ENCODE data around the gene KCNG2. TPM values are rescaled to one million over a fixed set of nuclear protein-coding genes. Genes with fewer than 3 reads are reported as not detected.

KCNG2 gene
- total RNA-seq, 2 experiments from 2014 or later, result not detected

GRCh38 chr18:79809482-79810192, 11.9 kb downstream of the KCNG2 start:
- Mint-ChIP-seq H3K9me3 (no peaks in the 10 kb centered on the region), H3K27ac (no peak overlapping the region), H3K4me3 (no peak overlapping the region), H3K4me1 (ENCODE audit: low read depth) (peaks cover 10% of the 10 kb centered on the region), H3K27me3 (peaks cover 13% of the 10 kb centered on the region), H3K36me3 (ENCODE audit: low read depth) (no peaks in the 10 kb centered on the region)
- no peaks in the 10 kb centered on the region for H3K36me3 ChIP-seq (ENCODE audit: insufficient read depth, low read length)
- H3K4me3 ChIP-seq (ENCODE audit: low read length), result no peak overlapping the region
- TF ChIP-seq, protein P1, sequence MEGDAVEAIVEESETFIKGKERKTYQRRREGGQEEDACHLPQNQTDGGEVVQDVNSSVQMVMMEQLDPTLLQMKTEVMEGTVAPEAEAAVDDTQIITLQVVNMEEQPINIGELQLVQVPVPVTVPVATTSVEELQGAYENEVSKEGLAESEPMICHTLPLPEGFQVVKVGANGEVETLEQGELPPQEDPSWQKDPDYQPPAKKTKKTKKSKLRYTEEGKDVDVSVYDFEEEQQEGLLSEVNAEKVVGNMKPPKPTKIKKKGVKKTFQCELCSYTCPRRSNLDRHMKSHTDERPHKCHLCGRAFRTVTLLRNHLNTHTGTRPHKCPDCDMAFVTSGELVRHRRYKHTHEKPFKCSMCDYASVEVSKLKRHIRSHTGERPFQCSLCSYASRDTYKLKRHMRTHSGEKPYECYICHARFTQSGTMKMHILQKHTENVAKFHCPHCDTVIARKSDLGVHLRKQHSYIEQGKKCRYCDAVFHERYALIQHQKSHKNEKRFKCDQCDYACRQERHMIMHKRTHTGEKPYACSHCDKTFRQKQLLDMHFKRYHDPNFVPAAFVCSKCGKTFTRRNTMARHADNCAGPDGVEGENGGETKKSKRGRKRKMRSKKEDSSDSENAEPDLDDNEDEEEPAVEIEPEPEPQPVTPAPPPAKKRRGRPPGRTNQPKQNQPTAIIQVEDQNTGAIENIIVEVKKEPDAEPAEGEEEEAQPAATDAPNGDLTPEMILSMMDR (IDR thresholded peaks at IDR 0.05), result no peak
- H3K27me3 ChIP-seq (ENCODE audit: control insufficient read depth in 1 of 2, insufficient read depth in 2 of 2, low read length in 2 of 2), result no peaks in the 10 kb centered on the region
- peaks cover 4% of the 10 kb centered on the region for H3K4me1 ChIP-seq (ENCODE audit: insufficient read depth, low read length)
- POLR2A ChIA-PET, result no interaction called here
- CTCF ChIA-PET, result no interaction called here
- peaks cover 0 to 8% of the 10 kb centered on the region in 2 experiments for H3K9me3 ChIP-seq (ENCODE audit: control insufficient read depth in 1 of 2, insufficient read depth in 1 of 2, low read length in 2 of 2)
- ATAC-seq (ENCODE audit: poor library complexity) (no peak), DNase-seq (no peak)
- intact Hi-C loops (cut with DNase I, micrococcal nuclease), result no loop called here
- no peak overlapping the region for H3K27ac ChIP-seq (ENCODE audit: low read depth in 1 of 2, low read length in 2 of 2)

- Mint-ChIP-seq H3K27me3 (peaks cover 13% of the 10 kb centered on the region), H3K36me3 (ENCODE audit: low read depth) (no peaks in the 10 kb centered on the region), H3K4me1 (ENCODE audit: low read depth) (no peaks in the 10 kb centered on the region), H3K9me3 (no peaks in the 10 kb centered on the region), H3K4me3 (no peak overlapping the region), H3K27ac (no peak overlapping the region)
- Histone ChIP-seq H3K4me1 (ENCODE audit: insufficient read depth, low read length) (no peaks in the 10 kb centered on the region), H3K4me3 (ENCODE audit: low read length) (no peak overlapping the region), H3K27ac (ENCODE audit: low read depth in 1 of 2, low read length in 2 of 2) (no peak overlapping the region), H3K9me3 (ENCODE audit: control insufficient read depth in 1 of 2, insufficient read depth in 1 of 2, low read length in 2 of 2) (peaks cover 0 to 13% of the 10 kb centered on the region in 2 experiments), H3K27me3 (ENCODE audit: control insufficient read depth in 1 of 2, insufficient read depth in 2 of 2, low read length in 2 of 2) (no peaks in the 10 kb centered on the region), H3K36me3 (ENCODE audit: insufficient read depth, low read length) (no peaks in the 10 kb centered on the region)
- ChIA-PET CTCF (no interaction called here), POLR2A (no interaction called here)
- DNase-seq (no peak), ATAC-seq (ENCODE audit: poor library complexity) (no peak)
- TF ChIP-seq, protein P1 (IDR thresholded peaks at IDR 0.05), result no peak
- intact Hi-C loops (cut with DNase I, micrococcal nuclease), result no loop called here
Observed at GRCh38 chr18:79812052-79812451, 14.3 kb downstream of the KCNG2 start.

DNA sequence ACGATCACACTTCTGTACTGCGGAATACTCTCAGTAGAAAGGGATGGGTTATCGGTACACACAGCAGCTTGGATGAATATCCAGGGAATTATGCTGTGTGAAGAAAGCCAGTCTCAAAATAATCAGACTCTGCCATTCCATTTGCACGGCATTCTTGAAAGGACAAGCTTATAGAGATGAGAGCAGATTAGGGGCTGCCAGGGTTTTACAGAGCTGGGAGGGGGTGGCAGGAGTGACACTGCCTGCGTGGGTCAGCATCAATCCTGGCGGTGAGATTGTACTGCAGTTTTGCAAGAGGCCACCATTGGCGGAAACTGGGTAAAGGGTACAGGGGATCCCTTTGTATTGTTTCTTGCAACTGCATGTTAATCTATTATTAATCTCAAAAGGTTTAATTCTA, 16.6 kb downstream of the KCNG2 start:
- CTCF ChIA-PET, result no interaction called here
- H3K4me3 Mint-ChIP-seq, result no peak overlapping the region

More for the DNA sequence above, 16.6 kb downstream of the KCNG2 start:
- intact Hi-C loops (cut with DNase I, micrococcal nuclease), result no loop called here
- peaks cover 2% of the 10 kb centered on the region for H3K4me1 ChIP-seq (ENCODE audit: insufficient read depth, low read length)
- Mint-ChIP-seq H3K27ac (no peak overlapping the region), H3K36me3 (ENCODE audit: low read depth) (no peaks in the 10 kb centered on the region), H3K4me1 (ENCODE audit: low read depth) (no peaks in the 10 kb centered on the region), H3K27me3 (peaks cover 13% of the 10 kb centered on the region), H3K9me3 (no peaks in the 10 kb centered on the region)
- TF ChIP-seq, protein P1 (IDR thresholded peaks at IDR 0.05), result no peak
- DNase-seq (no peak), ATAC-seq (ENCODE audit: poor library complexity) (no peak)
- H3K36me3 ChIP-seq (ENCODE audit: insufficient read depth, low read length), result no peaks in the 10 kb centered on the region
- no peak overlapping the region for H3K4me3 ChIP-seq (ENCODE audit: low read length)
- POLR2A ChIA-PET, result no interaction called here
- no peaks in the 10 kb centered on the region for H3K27me3 ChIP-seq (ENCODE audit: control insufficient read depth in 1 of 2, insufficient read depth in 2 of 2, low read length in 2 of 2)
- peaks cover 0 to 11% of the 10 kb centered on the region in 2 experiments for H3K9me3 ChIP-seq (ENCODE audit: control insufficient read depth in 1 of 2, insufficient read depth in 1 of 2, low read length in 2 of 2)
- H3K27ac ChIP-seq (ENCODE audit: low read depth in 1 of 2, low read length in 2 of 2), result no peak overlapping the region

All from CD4-positive, alpha-beta T cell (primary cell).